DND-41 (cell line): ENCODE data around the gene GPC5.

Source experiments
- ATAC-seq: fragments of 200-7000 bp; cut with Tn5 transposase; 3 replicates; pipeline ENCODE4 v1.9.1; 2021; ENCODE audit warnings: low read depth; ENCODE audit not compliant: insufficient read depth
- DNase-seq: peaks from one replicate; pipeline ENCODE4 v3.0.0-alpha.2; 2020
- H2AFZ ChIP-seq: 2 replicates; pipeline ENCODE4 v1.6.0; 2012; ENCODE audit warnings: low read depth, low read length
- H3K27ac ChIP-seq: 2 replicates; pipeline ENCODE4 v1.5.1; 2012; ENCODE audit warnings: low read length, inconsistent platforms
- H3K27me3 ChIP-seq: fragments of 200-600 bp; sonication (generic); 2 replicates; pipeline ENCODE4 v1.6.0; 2012; ENCODE audit warnings: low read length, mild to moderate bottlenecking, inconsistent platforms; ENCODE audit not compliant: insufficient read depth, poor library complexity
- H3K36me3 ChIP-seq: 2 replicates; pipeline ENCODE4 v1.5.1; 2012; ENCODE audit warnings: low read length, inconsistent platforms; ENCODE audit not compliant: insufficient read depth
- H3K4me1 ChIP-seq: 2 replicates; pipeline ENCODE4 v1.5.1; 2012; ENCODE audit warnings: mild to moderate bottlenecking, low read length; ENCODE audit not compliant: insufficient read depth
- H3K4me2 ChIP-seq: 2 replicates; pipeline ENCODE4 v1.6.0; 2012; ENCODE audit warnings: mild to moderate bottlenecking, moderate library complexity, low read length, inconsistent platforms; ENCODE audit not compliant: insufficient read depth
- H3K4me3 ChIP-seq, 2 experiments: fragments of 200-600 bp in 1 of 2; shearing (Covaris generic) in 1 of 2; 2 replicates each; pipeline ENCODE4 v1.5.1; 2012 to 2016; ENCODE audit warnings: inconsistent platforms in 2 of 2, low read length in 2 of 2, mild to moderate bottlenecking in 2 of 2, low read depth in 1 of 2, moderate library complexity in 1 of 2
- H3K79me2 ChIP-seq: 2 replicates; pipeline ENCODE4 v1.6.0; 2012; ENCODE audit warnings: low read length, inconsistent platforms; ENCODE audit not compliant: insufficient read depth
- H3K9ac ChIP-seq: 2 replicates; pipeline ENCODE4 v1.6.0; 2012; ENCODE audit warnings: low read depth, mild to moderate bottlenecking, inconsistent platforms, low read length, moderate library complexity
- H3K9me3 ChIP-seq: 2 replicates; pipeline ENCODE4 v1.5.1; 2012; ENCODE audit warnings: low read length, moderate library complexity, mild to moderate bottlenecking, inconsistent platforms; ENCODE audit not compliant: insufficient read depth, severe bottlenecking
- H4K20me1 ChIP-seq: 2 replicates; pipeline ENCODE4 v1.6.0; 2012; ENCODE audit warnings: low read length; ENCODE audit not compliant: insufficient read depth
- CTCF ChIP-seq: IDR thresholded peaks from 2 replicates; pipeline ENCODE4 v1.5.1; 2012; ENCODE audit warnings: borderline replicate concordance, low read length, moderate library complexity, mild to moderate bottlenecking; ENCODE audit not compliant: poor library complexity, severe bottlenecking; ENCODE audit errors: extremely low read depth
- EZH2 ChIP-seq: IDR thresholded peaks from 3 replicates; pipeline ENCODE4 v1.6.1; 2012; ENCODE audit warnings: borderline replicate concordance, low read depth, mild to moderate bottlenecking, moderate library complexity, low read length, inconsistent platforms; ENCODE audit not compliant: severe bottlenecking

GPC5 gene

DNA sequence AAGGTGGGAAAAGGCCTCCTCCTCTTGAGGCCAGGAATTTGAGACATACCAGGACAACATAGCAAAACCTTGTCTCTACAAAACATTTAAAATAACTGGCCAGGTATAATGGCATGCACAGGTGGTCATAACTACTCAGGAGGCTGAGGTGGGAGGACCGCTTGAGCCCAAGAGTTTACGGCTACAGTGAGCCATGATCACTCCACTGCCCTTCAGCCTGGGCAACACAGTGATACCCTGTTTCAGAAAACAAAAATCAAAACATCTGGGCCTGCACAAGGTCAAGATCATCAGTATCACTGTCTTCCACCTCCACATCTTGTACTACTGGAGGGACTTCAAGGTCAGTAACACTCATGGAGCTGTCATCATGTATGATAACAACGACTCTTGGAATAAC is 1085.5 kb downstream of the GPC5 start:
- TF ChIP-seq CTCF = no peak
- TF ChIP-seq EZH2 = no peak
- no peaks in the 10 kb centered on the region for H3K36me3 ChIP-seq
- H3K9me3 ChIP-seq = no peaks in the 10 kb centered on the region
- no peaks in the 10 kb centered on the region for H3K4me1 ChIP-seq
- H3K27me3 ChIP-seq = no peaks in the 10 kb centered on the region
- no peak overlapping the region for H3K27ac ChIP-seq
- H3K4me2 ChIP-seq = no peak overlapping the region
- no peak overlapping the region for H2AFZ ChIP-seq
- H3K9ac ChIP-seq = no peak overlapping the region
- H3K79me2 ChIP-seq = no peaks in the 10 kb centered on the region
- no peak for DNase-seq
- no peak overlapping the region for H3K4me3 ChIP-seq
- no peak for ATAC-seq
- H4K20me1 ChIP-seq = no peaks in the 10 kb centered on the region

DNA sequence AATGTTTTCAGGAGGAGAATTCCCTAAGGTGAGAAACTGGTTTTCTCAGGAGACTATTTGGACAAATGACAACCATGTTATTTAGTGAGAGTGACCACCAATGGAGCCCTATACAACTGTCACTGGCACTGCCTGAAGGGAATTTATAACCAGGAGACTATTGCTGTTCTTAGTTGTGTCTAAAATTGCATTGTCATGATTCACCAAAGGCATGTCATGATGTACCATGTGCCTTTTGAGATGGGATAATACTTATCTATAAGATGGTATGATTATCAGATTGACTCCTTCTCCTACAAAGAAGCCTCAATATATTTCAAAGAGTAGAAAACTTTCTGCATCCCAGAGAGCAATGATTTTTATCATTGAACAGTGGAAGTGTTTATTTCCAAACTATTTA is 1088.8 kb downstream of the GPC5 start:
- Histone ChIP-seq H4K20me1 (no peaks in the 10 kb centered on the region), H3K27ac (no peak overlapping the region), H3K9me3 (no peaks in the 10 kb centered on the region), H3K79me2 (no peaks in the 10 kb centered on the region), H3K4me2 (no peak overlapping the region), H3K4me3 (no peak overlapping the region), H3K9ac (no peak overlapping the region), H3K4me1 (no peaks in the 10 kb centered on the region), H2AFZ (no peak overlapping the region), H3K27me3 (no peaks in the 10 kb centered on the region), H3K36me3 (no peaks in the 10 kb centered on the region)
- ATAC-seq (no peak), DNase-seq (no peak)
- no peak for TF ChIP-seq CTCF
- TF ChIP-seq EZH2 = no peak

DNA sequence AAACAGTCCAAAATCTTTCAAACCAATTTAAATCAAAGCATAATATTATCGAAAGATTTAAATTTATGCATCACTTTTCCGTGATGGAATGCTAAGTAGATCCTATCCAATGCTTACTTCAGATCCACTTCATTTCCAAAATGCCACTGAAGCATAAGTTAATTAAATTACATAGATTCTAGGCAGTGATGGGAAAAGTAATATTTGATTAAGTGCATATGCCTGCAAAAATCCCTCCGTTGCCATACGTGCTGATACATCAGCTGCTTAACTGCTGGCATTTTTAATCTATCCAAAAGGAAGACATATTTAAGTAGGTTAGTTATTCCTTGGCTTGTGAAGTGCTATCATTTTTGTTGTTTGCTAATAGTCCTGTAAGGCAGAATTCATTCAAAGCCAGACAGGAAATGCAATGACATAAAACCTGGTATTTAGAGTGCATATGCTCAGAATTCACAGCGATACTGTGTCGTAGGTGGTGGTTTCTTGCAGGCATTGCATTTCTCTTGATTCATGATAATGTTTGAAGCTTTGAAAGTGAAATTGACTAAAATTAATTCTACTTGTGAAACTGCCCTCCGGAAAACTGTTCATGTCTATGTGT is 1089.9 kb downstream of the GPC5 start:
- Histone ChIP-seq H4K20me1 (no peaks in the 10 kb centered on the region), H3K4me3 (no peak overlapping the region), H3K27ac (no peak overlapping the region), H3K4me2 (no peak overlapping the region), H3K36me3 (no peaks in the 10 kb centered on the region), H2AFZ (no peak overlapping the region), H3K27me3 (no peaks in the 10 kb centered on the region), H3K79me2 (no peaks in the 10 kb centered on the region), H3K9ac (no peak overlapping the region), H3K9me3 (no peaks in the 10 kb centered on the region), H3K4me1 (no peaks in the 10 kb centered on the region)
- no peak for TF ChIP-seq CTCF
- TF ChIP-seq EZH2 = no peak
- no peak for ATAC-seq
- no peak for DNase-seq

GRCh38 chr13:92491839-92492238 is 1093.4 kb downstream of the GPC5 start:
- Histone ChIP-seq H3K9me3 (no peaks in the 10 kb centered on the region), H3K79me2 (no peaks in the 10 kb centered on the region), H4K20me1 (no peaks in the 10 kb centered on the region), H3K36me3 (no peaks in the 10 kb centered on the region), H3K27me3 (no peaks in the 10 kb centered on the region), H3K4me1 (no peaks in the 10 kb centered on the region), H2AFZ (no peak overlapping the region), H3K27ac (no peak overlapping the region), H3K4me2 (no peak overlapping the region), H3K9ac (no peak overlapping the region), H3K4me3 (no peak overlapping the region)
- TF ChIP-seq CTCF (no peak), EZH2 (no peak)
- no peak for DNase-seq
- no peak for ATAC-seq
